Activated naive CD4-positive, alpha-beta T cell treated with anti-CD3 and anti-CD28 coated beads, Interleukin-2, amount 50 U/mL, for 16 hours (primary cell): ENCODE data around the gene SYTL1.

Source experiments
- DNase-seq: peaks from one replicate; pipeline ENCODE4 v3.0.0-alpha.2; 2020

Gene SYTL1, protein sequence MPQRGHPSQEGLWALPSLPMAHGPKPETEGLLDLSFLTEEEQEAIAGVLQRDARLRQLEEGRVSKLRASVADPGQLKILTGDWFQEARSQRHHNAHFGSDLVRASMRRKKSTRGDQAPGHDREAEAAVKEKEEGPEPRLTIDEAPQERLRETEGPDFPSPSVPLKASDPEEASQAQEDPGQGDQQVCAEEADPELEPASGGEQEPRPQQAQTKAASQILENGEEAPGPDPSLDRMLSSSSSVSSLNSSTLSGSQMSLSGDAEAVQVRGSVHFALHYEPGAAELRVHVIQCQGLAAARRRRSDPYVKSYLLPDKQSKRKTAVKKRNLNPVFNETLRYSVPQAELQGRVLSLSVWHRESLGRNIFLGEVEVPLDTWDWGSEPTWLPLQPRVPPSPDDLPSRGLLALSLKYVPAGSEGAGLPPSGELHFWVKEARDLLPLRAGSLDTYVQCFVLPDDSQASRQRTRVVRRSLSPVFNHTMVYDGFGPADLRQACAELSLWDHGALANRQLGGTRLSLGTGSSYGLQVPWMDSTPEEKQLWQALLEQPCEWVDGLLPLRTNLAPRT

DNA sequence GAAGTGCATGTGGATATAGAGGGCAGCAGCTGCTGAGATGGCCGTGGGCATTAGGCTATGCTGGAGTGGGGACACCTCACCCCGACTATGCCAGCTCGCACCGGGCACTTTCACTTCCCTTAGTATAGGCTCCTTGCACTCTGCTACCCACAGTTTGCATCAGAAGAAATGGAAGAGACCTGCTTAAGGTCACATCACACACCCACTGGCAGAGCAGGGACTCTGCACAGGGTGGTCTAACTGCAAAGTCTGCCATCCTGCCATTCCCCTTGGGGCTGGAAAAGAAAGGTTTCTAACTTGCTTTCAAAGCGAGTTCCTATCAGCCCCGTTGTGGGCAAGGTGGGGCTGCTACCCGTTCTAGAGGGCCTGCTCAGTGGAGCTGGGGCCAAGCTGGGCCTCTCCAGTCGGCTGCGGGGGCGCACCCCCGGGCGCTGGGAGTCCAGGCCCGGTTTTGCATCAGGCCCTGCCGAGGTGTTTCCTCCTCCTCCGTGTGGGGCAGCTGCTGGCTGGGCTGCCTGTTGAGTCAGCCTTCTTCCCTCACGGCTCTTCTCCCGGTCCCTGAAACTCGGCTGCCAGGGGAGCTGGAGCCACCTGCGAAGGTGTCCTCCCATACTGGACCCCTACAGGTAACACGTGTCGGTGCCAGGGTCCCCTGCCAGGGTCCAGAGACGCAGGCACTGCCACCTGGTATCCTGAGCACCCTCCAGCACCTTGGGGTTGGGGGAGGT lies at the start of gene SYTL1:
Gene SYTL1 (plus strand): TSS at position 498 of the 728 bp plus-strand sequence. CDS start 3,313 bp downstream, outside the sequence.
- peak; percentile 58 for DNase-seq

- DNase-seq, result no peak
These were observed 49.7 kb upstream of the SYTL1 start for GRCh38 chr1:27292106-27292505.

GRCh38 chr1:27293915-27294314 lies 47.9 kb upstream of the SYTL1 start:
- DNase-seq, result no peak

DNA sequence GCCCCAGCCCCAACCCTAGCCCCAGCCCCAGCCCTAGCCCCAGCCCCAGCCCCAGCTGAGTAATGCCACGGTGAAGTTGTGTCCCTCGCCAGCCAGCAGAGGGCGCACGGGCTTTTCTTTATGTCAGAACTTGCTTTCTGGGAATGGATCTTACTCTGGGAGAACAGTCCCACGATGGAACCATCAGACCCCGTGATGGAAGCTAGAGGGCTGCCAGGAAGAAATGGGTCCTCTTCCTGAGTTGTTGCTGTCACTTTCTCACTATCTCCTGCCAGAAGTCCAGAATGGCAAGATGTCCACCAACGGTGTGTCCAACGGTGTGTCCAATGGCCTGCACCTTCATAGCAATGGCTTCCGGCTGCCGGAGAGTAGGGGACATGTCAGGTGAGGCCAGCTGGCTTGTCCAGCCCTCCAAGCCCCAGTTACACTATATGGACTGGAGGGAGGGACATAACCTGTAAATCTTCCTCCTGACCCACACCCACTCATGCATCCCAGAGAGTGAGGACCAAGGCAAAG lies 45.0 kb upstream of the SYTL1 start:
- peak; percentile 72 for DNase-seq

DNA sequence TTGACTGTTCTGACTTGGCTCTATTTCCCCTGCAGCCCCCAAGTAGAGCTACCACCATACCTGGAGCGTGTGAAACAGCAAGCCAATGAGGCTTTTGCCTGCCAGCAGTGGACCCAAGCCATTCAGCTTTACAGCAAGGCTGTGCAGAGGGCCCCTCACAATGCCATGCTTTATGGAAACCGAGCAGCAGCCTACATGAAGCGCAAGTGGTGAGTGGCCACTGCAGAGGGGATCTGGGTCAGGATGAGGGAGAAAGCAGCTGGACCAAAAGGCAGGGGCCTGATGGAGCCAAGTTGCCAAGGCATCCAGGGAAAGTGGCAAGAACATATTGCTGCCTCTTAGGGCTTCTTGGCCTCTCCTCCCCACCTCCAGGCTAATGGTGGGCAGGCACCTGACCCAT lies 43.9 kb upstream of the SYTL1 start:
- DNase-seq, result no peak

DNA sequence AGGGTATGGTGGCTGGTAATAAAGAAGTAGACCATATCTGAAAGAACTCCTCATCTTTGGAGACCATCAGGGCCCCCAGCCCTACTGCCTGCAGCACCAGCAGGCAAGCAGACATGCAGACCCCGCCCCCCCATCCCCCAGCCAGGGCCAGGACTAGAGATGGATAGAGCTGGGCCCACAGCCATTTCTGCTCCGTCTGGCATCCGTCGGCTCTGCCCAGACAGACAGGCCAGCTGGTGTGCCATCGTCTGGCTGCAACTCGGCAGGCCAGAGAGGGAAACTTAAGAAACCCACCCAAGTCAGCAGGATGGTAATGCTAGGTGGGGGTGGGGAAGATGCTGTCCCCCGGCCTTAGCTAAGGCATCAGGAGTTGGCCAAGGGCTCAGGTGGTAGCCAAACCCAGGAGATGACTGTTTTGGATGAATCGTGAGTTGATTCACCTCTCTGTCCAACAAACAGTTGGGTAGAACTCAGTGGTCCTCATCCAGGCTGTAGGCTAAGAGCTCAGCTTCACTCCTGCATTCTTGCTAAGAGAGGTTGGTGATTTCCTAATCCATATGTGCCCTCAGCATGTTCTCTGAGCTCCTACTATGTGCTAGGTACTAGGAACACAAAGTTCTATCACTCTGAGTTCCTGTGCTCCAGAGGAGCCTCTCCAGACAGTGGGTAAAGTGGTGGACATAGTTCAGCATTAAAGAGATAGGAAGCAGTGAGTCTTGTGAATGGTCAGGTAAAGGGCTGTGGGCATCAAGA lies 43.0 kb upstream of the SYTL1 start:
- DNase-seq, result no peak

GRCh38 chr1:27299385-27300271 lies 42.2 kb upstream of the SYTL1 start:
- no peak for DNase-seq

- DNase-seq, result peak; percentile 74
These were observed 41.3 kb upstream of the SYTL1 start for GRCh38 chr1:27300341-27301051.

- DNase-seq, result no peak
These were observed 40.8 kb upstream of the SYTL1 start for GRCh38 chr1:27301052-27301422.

- no peak for DNase-seq
These were observed 40.1 kb upstream of the SYTL1 start for GRCh38 chr1:27301582-27302199.

GRCh38 chr1:27302612-27303011 lies 39.2 kb upstream of the SYTL1 start:
- DNase-seq, result no peak

DNA sequence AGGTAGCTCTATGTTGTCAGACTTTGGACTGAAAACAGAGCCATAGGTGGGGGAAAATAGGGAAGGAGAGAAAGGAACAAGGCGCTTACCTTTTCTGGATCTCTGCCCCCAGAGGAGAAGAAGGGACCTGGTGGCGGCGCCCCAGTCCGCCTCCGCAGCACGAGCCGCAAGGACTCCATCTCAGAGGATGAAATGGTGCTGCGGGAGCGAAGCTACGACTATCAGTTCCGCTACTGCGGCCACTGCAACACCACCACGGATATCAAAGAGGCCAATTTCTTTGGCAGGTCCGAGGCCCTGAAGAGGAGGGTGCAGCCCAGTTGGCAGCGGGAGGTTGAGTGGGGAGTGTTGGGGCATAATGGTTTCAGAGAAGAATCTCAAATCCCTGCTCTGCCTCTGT lies 38.3 kb upstream of the SYTL1 start:
- DNase-seq, result no peak

DNA sequence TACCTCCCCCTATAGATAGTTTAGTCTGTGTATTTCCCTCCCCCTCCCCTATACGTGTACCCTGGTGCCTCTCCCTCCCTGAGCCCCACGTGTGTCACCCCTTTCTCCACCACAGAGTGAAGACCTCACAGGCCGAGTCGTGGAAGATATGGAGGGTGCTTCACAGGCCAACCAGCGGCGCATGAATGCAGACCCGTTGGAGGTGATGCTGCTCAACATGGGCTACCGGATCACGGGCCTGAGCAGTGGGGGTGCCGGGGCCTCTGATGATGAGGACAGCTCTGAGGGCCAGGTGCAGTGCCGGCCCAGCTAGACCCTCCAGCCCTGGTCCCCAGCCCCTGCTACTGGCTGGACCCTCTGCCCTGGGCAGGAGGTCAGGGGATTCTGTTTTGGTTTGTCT lies 35.8 kb upstream of the SYTL1 start:
- no peak for DNase-seq

DNA sequence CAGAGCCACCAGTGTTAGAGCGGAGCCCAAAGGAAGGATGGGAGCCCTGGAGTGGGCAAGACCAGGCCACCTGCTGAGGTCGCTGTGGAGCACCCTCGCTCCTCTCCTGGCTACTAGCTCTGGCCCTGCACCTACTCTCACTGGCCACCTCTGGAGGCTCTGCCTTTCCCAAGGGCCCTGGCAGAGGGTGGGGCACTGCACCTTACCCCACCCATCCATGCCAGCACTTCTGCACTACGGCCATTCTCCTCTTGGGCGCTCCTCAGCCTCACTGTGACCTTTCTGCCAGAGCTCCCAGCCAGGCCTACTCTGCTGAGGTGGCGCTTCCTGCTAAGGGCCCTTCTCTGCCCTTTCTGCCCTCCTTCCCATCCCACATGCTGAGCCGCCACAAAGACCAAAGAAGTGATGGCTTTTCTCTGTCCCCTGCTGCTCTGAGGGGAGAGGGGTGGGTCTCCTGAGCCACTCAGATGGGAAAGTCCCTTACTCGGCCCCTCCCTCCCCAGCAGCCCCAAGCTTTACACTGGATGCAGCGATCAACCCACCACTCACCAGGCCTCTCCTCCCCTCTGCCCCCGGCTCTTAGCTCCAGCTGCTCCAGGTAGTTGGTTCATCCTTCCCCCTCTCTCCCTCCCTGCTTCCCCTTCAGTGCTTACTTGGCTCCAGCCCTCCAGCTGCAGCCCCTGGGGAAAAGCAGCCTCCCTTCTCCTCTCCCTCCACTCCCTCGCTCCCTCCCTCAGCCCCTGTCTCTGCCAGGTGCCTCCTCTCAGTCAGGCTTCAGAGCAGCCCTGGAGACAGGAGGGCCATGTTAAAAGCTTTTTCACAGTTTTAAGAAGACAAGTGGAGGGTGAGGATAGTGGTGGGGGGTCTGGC lies 34.7 kb upstream of the SYTL1 start:
- no peak for DNase-seq

GRCh38 chr1:27307874-27308598 lies 33.8 kb upstream of the SYTL1 start:
- DNase-seq, result no peak

DNA sequence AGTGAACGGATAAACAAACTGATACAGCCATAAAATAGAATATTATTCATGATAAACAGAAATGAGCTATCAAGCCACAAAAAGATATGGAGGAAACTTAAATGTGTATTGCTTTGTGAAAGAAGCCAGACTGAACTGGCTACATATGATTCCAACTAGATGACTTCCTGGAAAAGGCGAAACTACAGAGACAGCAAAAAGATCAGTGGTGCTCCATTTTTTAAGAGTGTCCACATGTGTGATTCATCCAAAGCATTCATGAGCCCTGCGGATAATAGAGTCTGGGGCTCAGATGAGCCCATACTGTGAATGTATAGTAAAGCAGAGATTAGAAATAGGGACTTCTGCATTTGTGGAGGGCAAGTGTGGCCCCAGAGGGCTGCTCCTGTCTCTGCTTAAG lies 27.7 kb upstream of the SYTL1 start:
- no peak for DNase-seq

DNA sequence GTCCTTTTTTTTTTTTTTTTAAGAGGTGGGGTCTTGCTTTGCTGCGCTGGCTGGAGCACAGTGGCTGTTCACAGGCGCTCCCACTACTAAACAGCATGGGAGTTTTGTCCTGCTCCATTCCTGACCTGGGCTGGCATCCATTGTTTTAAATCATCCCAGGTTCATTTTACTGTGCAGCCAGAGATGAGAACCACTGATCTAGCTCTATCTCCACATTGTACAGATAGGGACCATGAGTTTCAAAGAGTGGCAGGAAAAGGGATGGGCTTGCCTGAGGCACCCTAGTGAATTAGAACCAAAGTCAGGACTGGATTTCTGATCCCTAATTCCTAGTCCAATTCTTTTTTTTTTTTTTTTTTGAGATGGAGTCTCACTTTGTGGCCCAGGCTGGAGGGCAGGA lies 27.1 kb upstream of the SYTL1 start:
- DNase-seq, result no peak

DNA sequence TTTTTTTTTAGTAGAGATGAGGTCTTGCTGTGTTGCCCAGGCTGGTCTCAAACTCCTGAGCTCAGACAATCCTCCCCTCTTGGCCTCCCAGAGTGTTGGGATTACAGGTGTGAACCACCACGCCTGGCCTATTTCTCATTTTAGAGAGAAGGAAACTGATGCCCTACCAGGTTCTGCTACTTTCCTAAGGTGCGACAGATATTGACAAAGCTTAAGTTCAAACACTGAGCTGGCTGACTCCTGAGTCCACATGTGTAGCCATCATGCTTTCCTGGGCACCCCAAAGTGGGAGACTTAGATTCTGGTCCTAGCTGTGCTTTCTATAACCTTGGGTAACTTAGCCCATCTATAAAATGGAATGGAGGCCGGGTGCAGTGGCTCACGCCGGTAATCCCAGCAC lies 25.0 kb upstream of the SYTL1 start:
- DNase-seq, result no peak

DNA sequence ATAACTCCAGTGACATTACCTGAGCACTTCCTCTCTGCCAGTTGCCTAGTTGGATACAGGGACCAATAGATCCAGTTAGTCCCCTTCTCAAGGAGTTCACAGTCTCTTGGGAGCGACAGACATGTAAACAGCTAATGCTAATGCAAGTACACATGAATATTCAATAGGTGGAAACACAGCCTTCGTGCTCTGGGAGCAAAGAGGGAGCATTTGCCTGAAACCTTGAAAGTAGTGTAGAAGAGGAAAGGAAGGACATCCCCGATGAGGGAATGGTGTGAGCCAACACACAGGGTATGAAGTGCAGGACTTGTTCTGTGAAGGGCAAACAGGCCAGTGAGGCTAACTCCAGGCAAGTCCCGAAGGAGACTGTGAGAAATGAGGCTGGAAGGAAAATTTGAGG lies 23.7 kb upstream of the SYTL1 start:
- DNase-seq, result no peak
